GM18519 (cell line): ENCODE results near the gene FIBCD1.
"Not testable (repeated sequence)": the region's sequence is repeated elsewhere in the genome, so short reads cannot be mapped to it uniquely, and the experiment has no call there.

Experiments used
- ATAC-seq: cut with Tn5 transposase; IDR thresholded peaks from one replicate; pipeline ENCODE4 v1.9.1; 2021; ENCODE audit warnings: mild to moderate bottlenecking, moderate library complexity; ENCODE audit not compliant: unreplicated experiment, low FRiP score

The FIBCD1 gene

DNA sequence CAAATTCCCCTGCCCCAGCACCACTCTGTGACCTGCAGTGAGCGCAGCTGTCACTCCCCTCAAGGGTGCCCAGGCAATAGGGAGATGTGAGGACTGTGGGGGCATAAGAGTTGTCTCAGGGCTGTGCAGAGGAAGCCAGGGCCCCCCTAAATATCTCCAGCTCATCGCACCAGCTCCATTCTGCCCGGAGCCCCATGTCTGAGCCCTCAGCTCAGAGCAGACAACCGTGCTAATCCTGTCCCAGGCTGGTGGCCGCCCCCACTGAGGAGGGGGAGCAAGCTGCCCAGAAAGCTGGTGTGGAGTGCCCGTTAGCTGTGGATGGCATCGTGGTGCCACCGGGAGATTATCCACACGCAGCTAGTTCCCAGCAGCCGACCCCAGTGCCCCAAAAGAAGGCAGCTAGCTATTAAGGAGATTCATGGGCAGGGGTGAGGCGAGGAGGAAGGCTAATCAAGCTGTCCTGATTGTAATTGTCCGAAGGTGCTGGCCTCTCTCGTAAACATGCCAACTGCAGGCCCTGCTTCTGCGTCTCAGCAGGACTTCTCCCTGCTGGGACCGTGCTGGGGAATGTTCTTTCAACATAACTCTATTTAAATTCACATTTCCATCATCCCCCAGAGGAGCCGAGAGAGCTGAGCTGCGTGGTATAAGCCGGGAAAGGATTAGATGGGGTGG lies 17.0 kb upstream of the FIBCD1 start:
- ATAC-seq, result no peak

- ATAC-seq, result not testable (repeated sequence)
Measured at GRCh38 chr9:130954925-130955324, 15.9 kb upstream of the FIBCD1 start.

- ATAC-seq, result no peak
Measured at GRCh38 chr9:130954317-130954716, 15.3 kb upstream of the FIBCD1 start.

DNA sequence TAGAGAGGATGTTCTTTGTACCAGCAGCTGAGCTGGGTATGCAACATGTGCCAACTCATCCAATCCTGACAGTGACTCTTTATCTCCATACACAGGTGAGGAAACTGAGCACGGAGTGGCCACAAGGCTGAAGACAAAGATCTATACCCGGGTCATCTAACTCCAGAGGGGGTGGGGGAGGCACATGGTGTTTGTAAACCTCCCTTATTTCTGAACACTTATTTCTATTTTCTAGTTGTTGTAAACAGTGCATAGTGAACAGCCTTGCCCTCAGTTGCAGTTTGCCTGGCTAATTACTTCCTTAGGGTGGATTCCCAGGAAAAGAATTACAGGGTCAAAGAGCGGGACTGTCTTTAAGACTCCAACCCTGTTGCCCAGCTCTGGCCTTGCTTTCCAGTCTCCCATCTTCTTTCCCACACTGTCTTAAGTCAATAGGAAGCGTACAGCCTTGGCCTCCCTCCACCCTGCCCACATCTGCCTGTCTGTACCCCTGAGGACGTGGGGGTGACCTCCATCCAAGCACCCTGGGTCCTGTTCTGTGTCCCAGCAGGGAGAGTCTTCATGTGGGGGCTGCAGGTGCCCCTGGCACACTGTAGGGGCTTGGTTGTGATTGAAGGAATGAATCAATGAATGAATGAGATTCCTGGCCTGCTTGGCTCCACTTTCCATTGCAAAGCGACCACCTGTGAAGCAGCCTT lies 13.2 kb upstream of the FIBCD1 start:
- ATAC-seq, result no peak

DNA sequence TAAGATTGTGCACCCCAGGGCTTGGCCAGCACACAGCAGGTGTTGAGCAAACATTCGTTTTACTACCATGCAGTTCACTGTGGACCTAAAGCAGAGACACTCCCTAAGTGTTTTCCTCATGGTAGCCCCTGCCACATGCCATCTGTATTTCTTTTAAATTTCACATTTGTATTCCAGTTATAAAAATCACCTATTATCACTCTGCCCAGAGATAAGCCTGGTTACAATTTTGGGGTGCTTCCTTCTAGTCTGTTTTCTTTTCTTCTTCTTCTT lies 10.9 kb upstream of the FIBCD1 start:
- no peak for ATAC-seq

DNA sequence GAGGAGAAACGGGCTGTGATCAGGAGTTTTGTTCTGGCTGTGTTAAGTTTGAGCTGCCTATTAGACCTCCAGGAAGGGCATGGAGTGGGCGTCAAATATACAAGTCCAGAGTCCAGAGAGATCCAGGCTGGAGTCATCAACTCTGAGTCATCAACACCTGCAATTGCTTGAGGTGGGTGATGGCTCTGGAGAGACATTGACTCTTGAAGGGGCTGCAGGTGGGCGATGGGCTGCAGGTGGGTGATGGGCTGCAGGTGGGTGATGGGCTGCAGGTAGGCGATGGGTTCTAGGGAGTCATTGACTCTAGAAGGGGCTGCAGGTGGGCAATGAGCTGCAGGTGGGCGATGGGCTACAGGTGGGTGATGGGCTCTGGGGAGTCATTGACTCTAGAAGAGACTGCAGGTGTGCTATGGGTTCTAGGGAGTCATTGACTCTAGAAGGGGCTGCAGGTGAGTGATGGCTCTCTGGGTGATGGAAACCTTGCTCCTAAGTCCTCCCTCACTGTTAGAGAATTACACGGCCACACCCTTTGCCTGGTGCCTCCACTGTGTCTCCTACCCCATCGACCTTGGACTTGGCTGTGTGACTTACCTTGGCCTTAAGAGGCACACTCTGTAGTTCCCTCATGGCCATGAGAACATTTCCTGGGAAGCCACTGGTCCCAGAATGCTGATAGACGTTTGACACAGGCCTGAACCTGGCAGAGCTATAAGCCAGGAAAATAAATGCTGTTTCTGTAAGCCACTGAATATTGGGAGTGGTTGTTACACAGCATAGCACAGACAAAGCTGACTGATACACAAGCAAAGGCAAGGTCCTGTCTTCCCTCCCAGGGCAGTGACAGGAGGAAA lies 10.4 kb upstream of the FIBCD1 start:
- no peak for ATAC-seq

DNA sequence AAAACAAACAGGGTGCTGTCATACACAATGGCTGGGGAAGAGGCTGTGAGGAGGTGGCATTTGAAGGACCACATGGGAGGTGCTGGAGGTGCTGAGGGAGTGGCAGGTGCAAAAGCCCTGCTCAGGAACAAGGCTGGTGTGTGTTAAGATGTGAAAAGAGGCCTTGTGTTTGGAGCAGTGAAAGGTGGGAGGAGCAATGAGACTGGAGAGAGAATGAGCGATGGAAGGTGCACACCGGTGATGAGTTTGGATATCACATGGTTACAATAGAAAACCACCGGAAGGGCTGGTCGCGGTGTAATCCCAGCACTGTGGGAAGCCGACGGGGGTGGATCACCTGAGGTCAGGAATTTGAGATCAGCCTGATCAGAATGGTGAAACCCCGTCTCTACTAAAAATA lies 9.2 kb upstream of the FIBCD1 start:
- no peak for ATAC-seq

GRCh38 chr9:130947618-130948140 lies 8.6 kb upstream of the FIBCD1 start:
- no peak for ATAC-seq

DNA sequence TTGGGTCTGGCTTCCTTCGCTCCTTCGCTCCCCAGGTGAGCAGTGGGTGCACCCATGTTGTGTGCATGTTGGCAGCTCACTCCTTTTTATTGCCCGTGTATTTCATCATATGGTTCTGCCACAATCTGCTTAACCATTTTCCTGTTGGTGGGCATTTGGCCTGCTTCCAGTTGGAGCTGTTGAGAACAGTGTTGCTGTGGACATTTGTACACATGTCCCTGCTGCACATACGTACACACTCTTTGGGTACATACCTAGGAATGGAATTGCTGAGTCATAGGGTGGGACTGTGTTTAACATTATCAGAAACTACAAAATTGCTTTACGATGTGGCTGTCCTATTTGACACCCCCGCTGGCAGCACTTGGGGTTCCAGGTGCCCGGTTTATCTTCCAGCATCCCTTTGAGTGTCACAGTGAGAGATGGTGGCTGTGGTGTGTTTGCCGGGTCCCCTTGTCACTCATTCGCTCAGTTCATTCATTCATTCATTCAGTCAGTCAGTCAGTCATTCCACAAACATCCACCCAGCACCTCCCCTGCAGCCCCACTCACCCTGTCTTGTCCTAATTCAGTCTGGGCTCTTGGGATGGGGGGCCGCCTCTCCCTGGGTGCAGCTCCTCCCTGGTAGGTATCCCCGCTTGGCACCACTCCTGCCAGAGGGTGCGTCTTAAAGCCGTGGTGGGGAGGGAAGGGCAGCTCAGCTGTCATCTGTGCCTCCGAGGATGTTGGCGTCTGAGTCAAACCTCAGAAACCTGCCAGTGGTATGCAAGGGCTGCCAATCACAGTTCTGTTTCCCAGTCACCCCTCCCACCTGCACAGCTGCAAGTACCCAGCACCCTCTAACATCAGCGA lies 7.9 kb upstream of the FIBCD1 start:
- no peak for ATAC-seq

DNA sequence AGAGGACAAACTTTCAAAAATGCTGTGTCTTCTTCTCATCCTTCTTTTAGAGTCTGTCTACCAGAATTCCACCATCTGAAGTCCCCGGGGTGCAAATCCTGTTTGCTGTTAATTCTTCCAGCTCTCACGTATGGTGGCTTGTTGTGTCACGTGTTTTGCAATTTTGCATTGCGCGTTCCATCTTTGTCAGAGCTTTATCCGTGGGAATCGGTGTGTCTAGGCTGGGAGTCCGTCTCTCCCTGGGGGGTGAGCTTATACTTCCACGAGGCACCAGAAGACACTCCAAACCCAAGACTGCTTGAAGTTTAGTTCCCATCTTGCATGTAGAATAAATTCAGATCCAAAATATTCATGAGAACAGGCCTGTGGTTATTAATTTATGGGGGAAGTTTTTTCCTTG lies 6.1 kb upstream of the FIBCD1 start:
- ATAC-seq, result no peak

DNA sequence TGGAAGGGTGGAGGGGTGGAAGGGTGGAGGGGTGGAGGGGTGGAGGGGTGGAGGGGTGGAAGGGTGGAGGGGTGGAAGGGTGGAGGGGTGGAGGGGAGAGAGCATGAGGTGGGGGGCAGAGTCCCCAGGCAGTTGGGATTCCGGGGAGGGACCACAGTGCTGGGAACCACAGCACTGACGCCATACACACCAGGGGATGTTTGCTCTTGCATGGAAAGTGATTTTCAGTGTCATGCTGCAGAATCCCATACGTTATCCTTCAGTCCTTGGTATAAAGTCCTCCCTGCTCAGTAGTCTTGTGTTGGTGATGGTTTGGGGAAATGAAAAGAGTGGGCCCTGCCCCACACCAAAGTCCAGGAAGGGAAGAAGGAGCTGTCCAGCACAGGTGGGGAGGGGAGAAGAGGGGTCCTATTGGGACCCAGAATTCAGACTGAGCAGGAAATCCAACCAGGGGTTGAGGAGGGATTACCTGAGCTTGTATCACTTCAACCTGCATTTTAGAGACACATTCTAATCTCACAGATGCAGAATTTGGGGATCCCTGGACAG lies 5.5 kb upstream of the FIBCD1 start:
- ATAC-seq, result no peak

- ATAC-seq, result no peak
Measured at GRCh38 chr9:130943777-130944176, 4.7 kb upstream of the FIBCD1 start.

- no peak for ATAC-seq
Measured at GRCh38 chr9:130943221-130943620, 4.2 kb upstream of the FIBCD1 start.

- ATAC-seq, result no peak
Measured at GRCh38 chr9:130942679-130943078, 3.6 kb upstream of the FIBCD1 start.

- ATAC-seq, result no peak
Measured at GRCh38 chr9:130942084-130942483, 3.0 kb upstream of the FIBCD1 start.

DNA sequence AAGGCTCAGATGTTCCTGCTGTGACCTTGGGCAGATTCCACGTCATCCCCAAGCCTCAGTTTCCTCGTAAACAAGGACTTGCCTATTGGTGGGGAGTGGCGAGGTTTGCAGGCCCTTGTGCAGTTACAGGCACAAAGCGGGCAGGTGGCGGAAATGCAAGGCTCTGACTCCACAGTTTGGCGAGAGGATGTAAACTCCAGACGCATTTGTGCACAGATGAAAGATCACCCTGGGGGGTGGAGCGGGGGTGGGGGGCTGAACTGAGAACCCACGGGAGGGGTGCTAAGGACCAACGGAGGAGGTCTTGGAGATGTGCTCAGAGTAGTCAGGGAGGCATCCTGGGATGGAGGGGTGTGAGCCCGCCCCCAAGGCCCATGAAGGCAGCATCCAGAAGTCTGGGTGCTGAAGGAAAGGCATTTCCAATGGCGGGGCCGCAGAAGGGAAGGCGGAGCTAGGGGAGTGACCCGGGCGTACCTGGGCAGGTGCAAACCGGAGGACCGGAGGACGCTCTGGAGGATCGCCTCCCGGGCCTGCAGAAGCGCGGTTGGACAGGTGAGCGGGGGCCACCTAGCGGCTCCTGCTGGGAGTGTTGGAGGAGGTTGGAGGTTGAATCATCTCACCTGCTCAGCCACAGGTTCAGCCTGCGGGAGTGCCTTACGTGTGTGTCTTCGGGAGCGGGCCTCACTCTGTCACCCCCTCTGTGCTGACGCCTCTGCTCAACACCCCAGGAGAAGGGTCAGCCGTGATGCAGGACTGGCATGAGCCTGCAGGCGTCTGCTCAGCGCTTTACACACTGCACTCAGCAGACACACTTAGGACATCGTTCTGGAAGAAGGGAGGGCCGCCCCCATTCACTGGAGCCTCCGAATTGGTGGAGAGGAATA lies 1.9 kb upstream of the FIBCD1 start:
- ATAC-seq, result no peak

- no peak for ATAC-seq
Measured at GRCh38 chr9:130940027-130940549, 1.0 kb upstream of the FIBCD1 start.

DNA sequence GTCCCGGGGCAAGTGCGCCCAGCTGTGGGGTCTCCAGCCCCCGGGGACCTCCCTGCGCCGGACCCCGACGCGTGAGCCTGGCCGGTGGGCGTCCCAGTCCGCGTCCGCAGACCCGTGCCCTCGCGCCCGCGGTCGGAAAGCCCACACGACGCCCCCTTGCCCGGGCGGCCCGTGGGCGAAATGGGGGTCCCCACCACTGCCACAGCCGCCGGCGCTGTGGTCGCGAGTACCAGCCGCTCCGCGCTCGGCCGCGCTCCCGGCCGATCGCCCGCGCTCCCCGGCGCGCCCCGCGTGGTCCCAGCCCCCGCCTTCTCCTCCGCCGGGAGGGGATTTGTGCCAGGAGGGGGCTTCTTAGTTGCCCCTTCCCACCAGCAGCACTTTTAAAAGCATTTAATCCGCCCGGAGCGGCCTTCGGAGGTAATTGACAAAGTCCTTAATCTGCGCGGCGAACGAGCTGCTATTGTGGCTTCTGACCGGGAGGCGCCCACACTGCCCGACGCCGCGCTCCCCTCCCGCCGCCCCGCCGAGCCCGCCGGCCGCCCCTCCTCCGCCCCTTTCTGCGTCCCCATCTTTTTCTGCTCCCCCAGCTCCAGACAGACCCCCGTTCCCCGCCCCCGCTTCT lies 469 bp upstream of the FIBCD1 start:
- no peak for ATAC-seq
